ENCODE data around the gene TTC28.
"Not testable (repeated sequence)": the region's sequence is repeated elsewhere in the genome, so short reads cannot be mapped to it uniquely, and the experiment has no call there.

DNA sequence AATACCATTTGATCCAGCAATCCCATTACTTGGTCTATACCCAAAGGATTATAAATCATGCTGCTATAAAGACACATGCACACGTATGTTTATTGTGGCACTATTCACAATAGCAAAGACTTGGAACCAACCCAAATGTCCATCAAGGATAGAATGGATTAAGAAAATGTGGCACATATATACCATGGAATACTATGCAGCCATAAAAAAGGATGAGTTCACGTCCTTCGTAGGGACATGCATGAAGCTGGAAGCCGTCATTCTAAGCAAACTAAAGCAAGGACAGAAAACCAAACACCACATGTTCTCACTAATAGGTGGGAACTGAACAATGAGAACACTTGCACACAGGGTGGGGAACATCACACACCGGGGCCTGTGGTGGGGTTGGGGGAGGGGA, 464.9 kb downstream of the TTC28 start:
- not testable (repeated sequence) for TF ChIP-seq BCL11A (tag by site-specific recombination; IDR thresholded peaks at IDR 0.05; ENCODE audit: low read depth); ZNF449 (tag by site-specific recombination; IDR thresholded peaks at IDR 0.05); REST (tag by site-specific recombination; IDR thresholded peaks at IDR 0.05); ZNF747 (tag by site-specific recombination; IDR thresholded peaks at IDR 0.05); ZNF416 (tag by site-specific recombination; IDR thresholded peaks at IDR 0.05); ZBTB49 (tag by site-specific recombination; IDR thresholded peaks at IDR 0.05; ENCODE audit: low read depth); WT1 (tag by site-specific recombination; IDR thresholded peaks at IDR 0.05); HOXA7 (CRISPR knock-in tag; IDR thresholded peaks at IDR 0.05; ENCODE audit: borderline replicate concordance); YY1 (tag by site-specific recombination; IDR thresholded peaks at IDR 0.05); HOXD13 (CRISPR knock-in tag; IDR thresholded peaks at IDR 0.05; ENCODE audit: borderline replicate concordance); ZNF544 (tag by site-specific recombination; IDR thresholded peaks at IDR 0.05)
- TF ChIP-seq, protein P1, sequence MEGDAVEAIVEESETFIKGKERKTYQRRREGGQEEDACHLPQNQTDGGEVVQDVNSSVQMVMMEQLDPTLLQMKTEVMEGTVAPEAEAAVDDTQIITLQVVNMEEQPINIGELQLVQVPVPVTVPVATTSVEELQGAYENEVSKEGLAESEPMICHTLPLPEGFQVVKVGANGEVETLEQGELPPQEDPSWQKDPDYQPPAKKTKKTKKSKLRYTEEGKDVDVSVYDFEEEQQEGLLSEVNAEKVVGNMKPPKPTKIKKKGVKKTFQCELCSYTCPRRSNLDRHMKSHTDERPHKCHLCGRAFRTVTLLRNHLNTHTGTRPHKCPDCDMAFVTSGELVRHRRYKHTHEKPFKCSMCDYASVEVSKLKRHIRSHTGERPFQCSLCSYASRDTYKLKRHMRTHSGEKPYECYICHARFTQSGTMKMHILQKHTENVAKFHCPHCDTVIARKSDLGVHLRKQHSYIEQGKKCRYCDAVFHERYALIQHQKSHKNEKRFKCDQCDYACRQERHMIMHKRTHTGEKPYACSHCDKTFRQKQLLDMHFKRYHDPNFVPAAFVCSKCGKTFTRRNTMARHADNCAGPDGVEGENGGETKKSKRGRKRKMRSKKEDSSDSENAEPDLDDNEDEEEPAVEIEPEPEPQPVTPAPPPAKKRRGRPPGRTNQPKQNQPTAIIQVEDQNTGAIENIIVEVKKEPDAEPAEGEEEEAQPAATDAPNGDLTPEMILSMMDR (tag by site-specific recombination; IDR thresholded peaks at IDR 0.05): not testable (repeated sequence)
- TF ChIP-seq, protein P2, sequence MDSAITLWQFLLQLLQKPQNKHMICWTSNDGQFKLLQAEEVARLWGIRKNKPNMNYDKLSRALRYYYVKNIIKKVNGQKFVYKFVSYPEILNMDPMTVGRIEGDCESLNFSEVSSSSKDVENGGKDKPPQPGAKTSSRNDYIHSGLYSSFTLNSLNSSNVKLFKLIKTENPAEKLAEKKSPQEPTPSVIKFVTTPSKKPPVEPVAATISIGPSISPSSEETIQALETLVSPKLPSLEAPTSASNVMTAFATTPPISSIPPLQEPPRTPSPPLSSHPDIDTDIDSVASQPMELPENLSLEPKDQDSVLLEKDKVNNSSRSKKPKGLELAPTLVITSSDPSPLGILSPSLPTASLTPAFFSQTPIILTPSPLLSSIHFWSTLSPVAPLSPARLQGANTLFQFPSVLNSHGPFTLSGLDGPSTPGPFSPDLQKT (IDR thresholded peaks at IDR 0.05; ENCODE audit: borderline replicate concordance, low read depth, low read length): not testable (repeated sequence)

All from HEK293 (cell line).